Islet precursor cell (in vitro differentiated cells): ENCODE data around the gene IFT20.
"Not testable (repeated sequence)": the region's sequence is repeated elsewhere in the genome, so short reads cannot be mapped to it uniquely, and the experiment has no call there.

Experiments
- DNase-seq: peaks from one replicate; pipeline ENCODE4 v3.0.0-alpha.2; 2018

The IFT20 gene

DNA sequence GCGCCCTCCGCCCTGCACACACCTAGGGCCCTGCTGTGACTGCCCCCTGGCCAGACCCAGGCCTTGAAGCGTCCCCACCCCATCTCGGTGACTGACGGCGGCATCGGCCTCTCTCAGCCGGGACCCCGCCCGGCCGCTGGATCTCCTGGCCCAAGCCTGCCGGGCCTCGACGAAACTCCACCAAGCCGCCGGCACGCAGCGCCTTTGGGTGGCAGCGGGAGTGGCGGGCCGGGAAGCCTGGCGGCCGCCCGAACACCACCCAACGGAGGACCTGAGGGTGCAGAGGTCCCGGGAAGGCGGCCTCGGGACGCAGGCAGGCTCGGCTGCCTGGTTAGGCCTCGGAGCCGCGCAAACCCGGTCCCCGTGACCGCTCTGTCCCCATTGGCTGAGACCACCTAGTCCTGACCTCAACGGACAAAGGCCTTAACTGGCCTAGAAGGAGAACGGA lies 28.3 kb downstream of the IFT20 start:
- peak; percentile 84 for DNase-seq

DNA sequence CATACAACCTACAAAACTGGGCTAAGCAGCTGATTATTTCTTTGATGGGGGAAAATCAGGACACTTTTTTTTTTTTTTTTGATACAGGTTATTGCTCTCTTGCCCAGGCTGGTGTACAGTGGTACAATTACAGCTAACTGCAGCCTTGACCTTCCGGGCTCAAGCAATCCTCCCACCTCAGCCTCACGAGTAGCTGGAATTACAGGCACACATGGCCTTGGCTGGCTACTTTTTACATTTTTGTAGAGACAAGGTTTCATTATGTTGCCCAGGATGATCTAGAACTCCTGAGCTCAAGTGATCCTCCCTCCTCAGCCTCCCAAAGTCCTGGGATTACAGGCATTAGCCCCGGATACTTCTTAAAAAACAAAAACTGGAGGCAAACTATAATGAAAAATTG lies 36.8 kb downstream of the IFT20 start:
- DNase-seq, result no peak

DNA sequence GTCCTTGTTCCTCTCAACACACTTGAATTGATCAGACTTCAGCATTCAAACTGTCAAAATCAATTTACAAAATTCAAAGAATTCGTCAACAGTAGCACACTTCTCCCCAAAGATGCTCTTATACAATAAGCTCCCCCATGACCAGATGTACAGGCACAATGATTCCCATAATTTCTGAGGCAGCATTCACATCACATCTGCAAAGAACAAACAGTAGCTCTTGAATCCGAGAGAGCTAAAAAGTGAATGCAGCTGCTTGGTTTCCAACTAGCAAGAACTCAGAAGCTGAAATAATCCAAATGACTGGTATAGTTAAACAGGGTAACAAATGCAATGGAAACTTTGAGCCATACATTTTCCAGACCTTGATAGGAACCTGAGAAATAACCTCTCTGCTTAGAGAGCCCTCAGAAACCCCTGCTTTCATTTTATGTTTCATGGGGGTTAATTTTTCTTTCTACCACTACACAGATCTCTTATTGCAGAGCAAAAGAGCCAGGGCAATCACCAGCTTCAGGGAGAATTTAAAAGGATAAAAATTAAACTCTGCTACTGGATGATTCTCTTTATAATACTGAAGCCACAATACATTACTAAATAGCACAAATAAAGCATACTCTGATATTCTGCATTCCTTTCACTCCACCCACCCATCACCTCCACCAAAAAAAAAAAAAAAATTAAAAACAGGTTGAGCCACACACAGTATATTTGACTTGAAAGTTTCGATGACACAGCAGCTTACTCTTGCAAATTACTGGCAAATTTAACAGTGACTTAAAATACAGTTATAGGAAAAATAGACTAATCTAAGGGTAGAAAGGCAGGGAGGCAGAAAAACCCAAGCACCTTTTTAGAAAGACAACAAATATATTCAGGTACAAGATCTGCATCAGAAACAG lies 39.3 kb downstream of the IFT20 start:
- DNase-seq, result no peak

DNA sequence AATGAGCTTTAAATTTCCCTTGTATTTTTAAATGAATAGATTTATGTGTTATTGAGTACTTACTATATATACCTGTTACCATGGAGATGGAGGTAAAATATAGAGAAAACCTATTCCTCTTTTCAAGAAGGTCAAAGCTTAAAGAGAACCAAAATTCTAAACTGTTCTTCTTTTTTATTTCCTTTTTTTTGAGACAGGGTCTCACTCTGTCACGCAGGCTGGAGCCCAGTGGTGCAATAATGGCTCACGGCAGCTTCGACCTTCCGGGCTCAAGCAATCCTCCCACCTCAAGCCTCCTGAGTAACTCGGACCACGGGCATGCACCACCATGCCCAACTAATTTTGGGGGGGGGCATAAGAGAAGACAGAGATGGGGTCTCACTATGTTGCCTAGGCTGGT lies 41.3 kb downstream of the IFT20 start:
- no peak for DNase-seq

DNA sequence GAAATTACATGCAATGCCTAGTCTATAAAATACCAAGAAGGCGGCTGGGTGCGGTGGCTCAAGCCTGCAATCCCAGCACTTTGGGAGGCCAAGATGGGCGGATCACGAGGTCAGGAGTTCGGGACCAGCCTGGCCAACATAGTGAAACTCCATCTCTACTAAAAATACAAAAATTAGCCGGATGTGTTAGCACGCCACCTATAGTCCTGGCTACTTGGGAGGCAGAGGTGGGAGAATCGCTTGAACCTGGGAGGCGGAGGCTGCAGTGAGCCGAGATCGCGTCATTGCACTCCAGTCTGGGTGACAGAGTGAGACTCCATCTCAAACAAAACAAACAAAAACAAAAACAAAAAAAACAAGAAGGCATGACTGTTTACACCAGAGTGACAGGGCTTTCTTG lies 42.4 kb downstream of the IFT20 start:
- not testable (repeated sequence) for DNase-seq

DNA sequence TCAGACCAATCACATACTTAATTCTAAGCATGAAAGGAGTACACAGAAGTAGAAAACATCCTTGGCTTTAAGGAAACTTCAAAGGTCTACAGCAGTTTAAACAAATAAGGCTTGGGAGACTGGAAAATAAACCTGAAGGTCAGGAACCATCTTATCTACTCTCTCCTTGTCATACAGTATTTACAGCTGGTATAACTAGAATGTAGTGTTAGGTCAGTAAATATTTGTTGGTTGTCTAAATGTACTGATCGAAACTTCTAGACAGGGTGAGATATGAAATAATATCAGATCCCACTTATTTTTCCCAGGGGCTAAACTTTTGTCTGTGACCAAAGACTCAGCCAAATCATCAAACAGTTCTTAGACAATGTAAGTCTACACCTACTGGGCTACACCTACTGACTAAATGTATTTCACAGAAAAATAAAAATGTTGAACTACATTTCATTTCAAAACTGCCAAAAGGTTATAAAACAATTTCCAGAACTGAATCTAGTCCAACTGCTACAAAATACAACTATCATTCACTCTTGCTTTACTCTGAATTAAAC lies 43.4 kb downstream of the IFT20 start:
- DNase-seq, result no peak

DNA sequence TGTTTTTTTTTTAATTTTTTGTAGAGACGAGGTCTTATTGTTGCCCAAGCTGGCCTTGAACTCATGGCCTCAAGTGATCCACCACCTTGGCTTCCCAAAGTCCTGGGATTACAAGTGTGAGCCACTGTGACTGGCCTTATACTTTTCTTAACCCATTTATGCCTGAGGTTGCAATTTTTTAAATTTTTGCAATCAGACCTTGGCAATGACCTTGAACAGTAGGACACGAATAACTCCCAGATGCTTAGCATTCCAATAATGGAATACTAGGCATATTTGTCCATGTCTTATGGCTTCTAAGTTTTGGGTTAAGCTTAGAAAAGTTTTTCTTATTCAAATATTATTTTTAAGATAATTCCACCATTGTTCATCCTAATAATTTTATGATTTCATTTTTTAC lies 44.6 kb downstream of the IFT20 start:
- DNase-seq, result no peak

DNA sequence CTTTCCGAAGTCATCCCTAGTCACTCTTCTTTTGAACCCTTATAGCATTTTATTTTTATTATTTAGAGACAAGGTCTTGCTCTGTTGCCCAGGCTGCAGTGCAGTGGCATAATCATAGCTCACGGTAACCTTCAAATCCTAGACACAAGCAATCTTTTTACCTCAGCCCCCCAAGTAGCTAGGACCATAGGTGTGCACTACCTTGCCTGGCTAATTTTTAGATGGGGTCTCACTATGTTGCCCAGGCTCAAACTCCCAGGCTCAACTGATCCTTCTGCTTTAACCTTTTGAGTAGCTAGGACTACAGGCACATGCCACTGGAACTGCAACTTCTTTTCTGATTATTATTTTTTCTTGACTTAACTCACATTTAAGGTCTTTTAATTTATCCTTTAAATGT lies 49.3 kb downstream of the IFT20 start:
- no peak for DNase-seq

DNA sequence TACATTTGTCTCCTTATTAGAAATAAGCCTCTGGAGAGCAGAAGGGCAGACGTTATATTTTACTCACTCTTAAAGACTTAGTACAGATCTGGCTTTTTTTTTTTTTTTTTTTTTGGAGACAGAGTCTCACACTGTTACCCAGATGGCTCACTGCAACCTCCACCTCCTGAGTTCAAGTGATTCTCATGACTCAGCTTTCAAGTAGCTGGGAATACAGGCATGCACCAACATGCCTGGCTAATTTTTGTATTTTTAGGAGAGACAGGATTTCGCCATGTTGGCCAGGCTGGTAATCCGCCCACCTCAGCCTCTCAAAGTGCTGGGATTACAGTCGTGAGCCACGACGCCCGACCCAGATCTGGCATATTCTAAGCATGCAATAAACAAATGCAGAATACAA lies 52.7 kb downstream of the IFT20 start:
- DNase-seq, result peak; percentile 84

DNA sequence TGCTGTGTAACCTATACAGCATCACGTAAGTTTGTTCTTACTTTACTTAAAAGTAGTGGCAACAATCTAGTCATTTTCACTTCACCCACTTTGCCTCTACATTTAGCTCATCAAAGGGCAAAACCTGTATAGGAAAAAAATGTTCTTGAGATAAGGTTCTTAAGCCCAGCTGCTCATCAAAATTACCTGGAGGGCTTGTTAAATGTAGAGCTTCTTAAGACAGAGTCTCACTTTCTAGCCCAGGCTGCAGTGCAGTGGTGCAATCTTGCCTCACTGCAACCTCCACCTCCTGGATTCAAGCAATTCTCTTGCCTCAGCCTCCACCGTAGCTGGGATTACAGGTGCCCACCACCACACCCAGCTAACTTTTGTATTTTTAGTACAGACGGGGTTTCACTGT lies 54.4 kb downstream of the IFT20 start:
- no peak for DNase-seq

DNA sequence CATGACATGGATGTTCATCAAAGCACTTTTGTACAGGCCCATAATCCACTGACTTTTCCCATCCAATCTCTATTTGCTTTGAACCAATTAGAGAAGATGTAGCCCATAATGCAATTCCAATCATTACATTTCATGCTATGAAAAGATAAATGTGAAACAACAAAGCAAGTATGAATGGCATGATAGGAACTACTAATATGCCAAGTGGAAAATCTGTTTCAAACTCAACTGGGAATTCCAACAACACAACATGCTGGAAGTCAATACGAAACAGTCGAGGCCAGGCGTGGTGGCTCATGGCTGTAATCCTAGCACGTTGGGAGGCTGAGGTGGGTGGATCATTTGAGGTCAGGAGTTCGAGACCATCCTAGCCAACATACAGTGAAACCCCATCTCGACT lies 55.9 kb downstream of the IFT20 start:
- peak; percentile 43 for DNase-seq
